Mesenchymal stem cell (in vitro differentiated cells and primary cell): ENCODE results near the gene COQ8B.

ENCODE experiments used
- DNase-seq: peaks from one replicate; pipeline ENCODE4 v3.0.0-alpha.2; 2013
- H2AFZ ChIP-seq: one replicate; pipeline ENCODE4 v1.6.1; 2013; ENCODE audit warnings: low read depth, mild to moderate bottlenecking, control low read depth, inconsistent platforms, low read length, moderate library complexity
- H2AK5ac ChIP-seq: 2 replicates; pipeline ENCODE4 v1.6.1; 2013; ENCODE audit warnings: low read length, moderate library complexity, mild to moderate bottlenecking, inconsistent platforms; ENCODE audit not compliant: severe bottlenecking
- H2BK120ac ChIP-seq: one replicate; pipeline ENCODE4 v1.6.1; 2013; ENCODE audit warnings: low read depth, mild to moderate bottlenecking, inconsistent platforms, low read length, moderate library complexity
- H2BK12ac ChIP-seq, 2 experiments: one replicate each; pipeline ENCODE4 v1.6.1; 2013; ENCODE audit warnings: inconsistent platforms in 2 of 2, low read length in 2 of 2, mild to moderate bottlenecking in 2 of 2, moderate library complexity in 2 of 2, control low read depth in 1 of 2
- H2BK15ac ChIP-seq: one replicate; pipeline ENCODE4 v1.6.1; 2013; ENCODE audit warnings: mild to moderate bottlenecking, low read depth, inconsistent platforms; ENCODE audit not compliant: poor library complexity, severe bottlenecking
- H2BK5ac ChIP-seq: 2 replicates; pipeline ENCODE4 v1.6.1; 2013; ENCODE audit warnings: low read depth, mild to moderate bottlenecking, low read length, control low read depth, inconsistent platforms; ENCODE audit not compliant: poor library complexity, severe bottlenecking
- H3K14ac ChIP-seq, 2 experiments: one replicate each; pipeline ENCODE4 v1.6.1; 2013; ENCODE audit warnings: inconsistent platforms in 2 of 2, low read length in 2 of 2, control low read depth in 1 of 2, mild to moderate bottlenecking in 1 of 2, moderate library complexity in 1 of 2
- H3K18ac ChIP-seq, 2 experiments: one replicate each; pipeline ENCODE4 v1.6.1; 2013; ENCODE audit warnings: inconsistent platforms in 2 of 2, low read length in 2 of 2, control low read depth in 1 of 2, low read depth in 1 of 2, mild to moderate bottlenecking in 1 of 2
- H3K23ac ChIP-seq, 2 experiments: one replicate each; pipeline ENCODE4 v1.6.1; 2013; ENCODE audit warnings: inconsistent platforms in 2 of 2, low read length in 2 of 2, mild to moderate bottlenecking in 2 of 2, moderate library complexity in 2 of 2, control low read depth in 1 of 2
- H3K27ac ChIP-seq: 2 replicates; pipeline ENCODE4 v1.5.1; 2013; ENCODE audit warnings: mild to moderate bottlenecking, moderate library complexity, low read length, control low read depth, inconsistent platforms; ENCODE audit not compliant: poor library complexity, severe bottlenecking
- H3K27me3 ChIP-seq, 2 experiments: 2 replicates each; pipeline versions ENCODE4 v1.6.1 to v1.7.0; 2013; ENCODE audit warnings: low read length in 2 of 2, mild to moderate bottlenecking in 2 of 2, moderate library complexity in 2 of 2, control low read depth in 1 of 2, inconsistent platforms in 1 of 2; ENCODE audit not compliant: control insufficient read depth in 1 of 2, insufficient read depth in 1 of 2
- H3K36me3 ChIP-seq, 2 experiments: 2 replicates each; pipeline versions ENCODE4 v1.6.1 to v1.7.0; 2013; ENCODE audit warnings: low read length in 2 of 2, control low read depth in 1 of 2, inconsistent platforms in 1 of 2, low read depth in 1 of 2, mild to moderate bottlenecking in 1 of 2; ENCODE audit not compliant: insufficient read depth in 2 of 2, control insufficient read depth in 1 of 2
- H3K4ac ChIP-seq, 2 experiments: one replicate each; pipeline ENCODE4 v1.6.1; 2013; ENCODE audit warnings: inconsistent platforms in 2 of 2, low read length in 2 of 2, mild to moderate bottlenecking in 2 of 2, moderate library complexity in 2 of 2, control low read depth in 1 of 2, low read depth in 1 of 2
- H3K4me1 ChIP-seq: 2 replicates; pipeline ENCODE4 v1.6.1; 2013; ENCODE audit warnings: low read depth, low read length, control low read depth; ENCODE audit not compliant: control insufficient read depth, insufficient read depth
- H3K4me2 ChIP-seq: 2 replicates; pipeline ENCODE4 v1.6.1; 2013; ENCODE audit warnings: low read length, mild to moderate bottlenecking, inconsistent platforms; ENCODE audit not compliant: poor library complexity, severe bottlenecking
- H3K4me3 ChIP-seq, 2 experiments: 2 replicates each; pipeline versions ENCODE4 v1.5.1 to v1.7.0; 2013; ENCODE audit warnings: low read length in 2 of 2, mild to moderate bottlenecking in 2 of 2, control low read depth in 1 of 2, low read depth in 1 of 2; ENCODE audit not compliant: insufficient read depth in 1 of 2
- H3K79me1 ChIP-seq: replicated peaks from 2 replicates; pipeline ENCODE4 v1.6.1; 2013; ENCODE audit warnings: mild to moderate bottlenecking, control low read depth, low read length, inconsistent platforms; ENCODE audit not compliant: poor library complexity, severe bottlenecking
- H3K9ac ChIP-seq: 2 replicates; pipeline ENCODE4 v1.7.0; 2013; ENCODE audit warnings: mild to moderate bottlenecking, low read length, moderate library complexity
- H3K9me3 ChIP-seq: 2 replicates; pipeline ENCODE4 v1.7.0; 2013; ENCODE audit warnings: mild to moderate bottlenecking, low read length; ENCODE audit not compliant: control insufficient read depth
- H4K8ac ChIP-seq: one replicate; pipeline ENCODE4 v1.6.1; 2013; ENCODE audit warnings: inconsistent platforms, mild to moderate bottlenecking, low read length, moderate library complexity
- H4K91ac ChIP-seq: one replicate; pipeline ENCODE4 v1.6.1; 2013; ENCODE audit warnings: mild to moderate bottlenecking, low read length, inconsistent platforms
- WGBS: methylation state at CpG from one replicate; pipeline ENCODE4 v1.1.7; 2013; ENCODE audit warnings: mixed read lengths; 5-methylcytosine and 5-hydroxymethylcytosine counted together

Gene COQ8B

GRCh38 chr19:40690050-40690692, 26.5 kb downstream of the COQ8B start, which contains the start of gene NUMBL:
TSS of gene NUMBL (minus strand) at chr19:40690651. CDS start at chr19:40690483, 168 bp downstream.
- Histone ChIP-seq H3K79me1 (peaks cover 18% of the 10 kb centered on the region), H4K91ac (peak within 1 kb of the TSS; percentile 91), H2BK5ac (peak within 1 kb of the TSS; percentile 85), H2BK12ac (peak within 1 kb of the TSS; percentile 67 to 72), H3K9ac (peak within 1 kb of the TSS; percentile 94), H3K18ac (peak within 1 kb of the TSS; percentile 90 to 97), H3K4me2 (peak within 1 kb of the TSS; percentile 99), H4K8ac (peak within 1 kb of the TSS; percentile 85), H3K4ac (peak within 1 kb of the TSS; percentile 87 to 88), H3K27me3 (no peaks in the 10 kb centered on the region), H3K4me1 (peaks cover 24% of the 10 kb centered on the region), H3K4me3 (peak within 1 kb of the TSS; percentile 72 to 84), H3K14ac (peak within 1 kb of the TSS; percentile 40 to 99), H3K23ac (no peak within 1 kb of the TSS), H2AK5ac (peak within 1 kb of the TSS; percentile 86), H3K27ac (peak within 1 kb of the TSS; percentile 72), H2BK120ac (peak within 1 kb of the TSS; percentile 78), H3K9me3 (no peaks in the 10 kb centered on the region), H3K36me3 (peaks cover 33 to 57% of the 10 kb centered on the region in 2 experiments), H2AFZ (peak within 1 kb of the TSS; percentile 47), H2BK15ac (peak within 1 kb of the TSS; percentile 60)
- WGBS: under 1% methylated on average over 26 of the region's 50 CpGs
- no peak for DNase-seq

- peak overlapping the region; percentile 85 for H4K8ac ChIP-seq
- peak overlapping the region; percentile 86 for H2AK5ac ChIP-seq
- H3K27ac ChIP-seq: no peak overlapping the region
- H3K14ac ChIP-seq: peak overlapping the region; percentile 19 to 99
- H3K23ac ChIP-seq: peak overlapping the region in 1 of 2 experiments; percentile 84
- H3K4me2 ChIP-seq: peak overlapping the region; percentile 95
- peak overlapping the region; percentile 60 for H2BK15ac ChIP-seq
- H3K4me1 ChIP-seq: peaks cover 24% of the 10 kb centered on the region
- no peak overlapping the region for H2BK5ac ChIP-seq
- H4K91ac ChIP-seq: peak overlapping the region; percentile 91
- DNase-seq: peak; percentile 30
- WGBS: 18% methylated on average over 16 of the region's 18 CpGs
- peak overlapping the region; percentile 72 to 84 for H3K4me3 ChIP-seq
- H3K9me3 ChIP-seq: no peaks in the 10 kb centered on the region
- H3K18ac ChIP-seq: peak overlapping the region; percentile 65 to 97
- peak overlapping the region; percentile 34 for H2BK120ac ChIP-seq
- peak overlapping the region in 1 of 2 experiments; percentile 84 for H2BK12ac ChIP-seq
- H3K27me3 ChIP-seq: no peaks in the 10 kb centered on the region
- H3K79me1 ChIP-seq: peaks cover 18% of the 10 kb centered on the region
- H3K9ac ChIP-seq: peak overlapping the region; percentile 94
- no peak overlapping the region for H2AFZ ChIP-seq
- H3K36me3 ChIP-seq: peaks cover 37 to 60% of the 10 kb centered on the region in 2 experiments
- H3K4ac ChIP-seq: peak overlapping the region; percentile 87 to 88
Measured at GRCh38 chr19:40689339-40690049, 27.2 kb downstream of the COQ8B start.

GRCh38 chr19:40688987-40689338, 27.7 kb downstream of the COQ8B start:
- no peak overlapping the region for H4K91ac ChIP-seq
- H3K9me3 ChIP-seq: no peaks in the 10 kb centered on the region
- H2AK5ac ChIP-seq: no peak overlapping the region
- 82% methylated on average over 4 of the region's 4 CpGs for WGBS
- H4K8ac ChIP-seq: no peak overlapping the region
- H2BK12ac ChIP-seq: peak overlapping the region in 1 of 2 experiments; percentile 18
- no peak overlapping the region for H2BK120ac ChIP-seq
- H2AFZ ChIP-seq: no peak overlapping the region
- peak overlapping the region in 1 of 2 experiments; percentile 84 for H3K4me3 ChIP-seq
- peak overlapping the region in 1 of 2 experiments; percentile 99 for H3K14ac ChIP-seq
- no peak overlapping the region for H3K18ac ChIP-seq
- H3K79me1 ChIP-seq: peaks cover 18% of the 10 kb centered on the region
- peaks cover 34 to 60% of the 10 kb centered on the region in 2 experiments for H3K36me3 ChIP-seq
- H3K9ac ChIP-seq: peak overlapping the region; percentile 94
- H3K27me3 ChIP-seq: no peaks in the 10 kb centered on the region
- no peak for DNase-seq
- H3K4me2 ChIP-seq: peak overlapping the region; percentile 95
- H2BK15ac ChIP-seq: no peak overlapping the region
- H3K27ac ChIP-seq: no peak overlapping the region
- H2BK5ac ChIP-seq: no peak overlapping the region
- peak overlapping the region in 1 of 2 experiments; percentile 84 for H3K23ac ChIP-seq
- H3K4me1 ChIP-seq: peaks cover 26% of the 10 kb centered on the region
- H3K4ac ChIP-seq: no peak overlapping the region

GRCh38 chr19:40688309-40688708, 28.4 kb downstream of the COQ8B start:
- H3K27me3 ChIP-seq: no peaks in the 10 kb centered on the region
- peaks cover 18% of the 10 kb centered on the region for H3K79me1 ChIP-seq
- peaks cover 37 to 60% of the 10 kb centered on the region in 2 experiments for H3K36me3 ChIP-seq
- no peak overlapping the region for H3K27ac ChIP-seq
- peak overlapping the region in 1 of 2 experiments; percentile 84 for H3K4me3 ChIP-seq
- peak overlapping the region in 1 of 2 experiments; percentile 23 for H2BK12ac ChIP-seq
- 86% methylated on average over 1 of the region's 1 CpG for WGBS
- H3K14ac ChIP-seq: no peak overlapping the region
- no peak overlapping the region for H4K91ac ChIP-seq
- H3K4me2 ChIP-seq: no peak overlapping the region
- peaks cover 26% of the 10 kb centered on the region for H3K4me1 ChIP-seq
- no peak overlapping the region for H3K18ac ChIP-seq
- no peak overlapping the region for H2AK5ac ChIP-seq
- no peak overlapping the region for H3K4ac ChIP-seq
- DNase-seq: no peak
- no peak overlapping the region for H4K8ac ChIP-seq
- H2AFZ ChIP-seq: no peak overlapping the region
- H3K9me3 ChIP-seq: no peaks in the 10 kb centered on the region
- peak overlapping the region; percentile 94 for H3K9ac ChIP-seq
- no peak overlapping the region for H3K23ac ChIP-seq
- H2BK5ac ChIP-seq: no peak overlapping the region
- H2BK120ac ChIP-seq: no peak overlapping the region
- H2BK15ac ChIP-seq: no peak overlapping the region
